Kidney (tissue), 14 donors: ENCODE data around the gene WWC2. TPM values are rescaled to one million over a fixed set of nuclear protein-coding genes. Genes with fewer than 3 reads are reported as not detected.

Source experiments
- DNase-seq, 5 donors: peaks; one replicate each; pipeline ENCODE4 v3.0.0-alpha.2; 2013 to 2020
- FAIRE-seq: peaks from 2 replicates; lab custom pipeline; 2012; peaks lifted over from hg19 to GRCh38; lab: Jason Lieb, UNC
- H3K27ac ChIP-seq, 2 donors: one replicate each; pipeline ENCODE4 v1.7.0; 2013; ENCODE audit warnings: low read depth in 2 of 2, low read length in 2 of 2, inconsistent platforms in 1 of 2
- H3K27me3 ChIP-seq: one replicate; pipeline ENCODE4 v1.7.1; 2013; ENCODE audit warnings: low read length, inconsistent platforms; ENCODE audit not compliant: control insufficient read depth, insufficient read depth
- H3K36me3 ChIP-seq, 3 donors: one replicate each; pipeline versions ENCODE4 v1.7.0 to v1.7.1; 2013; ENCODE audit warnings: low read length in 3 of 3, control low read depth in 1 of 3, inconsistent platforms in 1 of 3; ENCODE audit not compliant: insufficient read depth in 3 of 3, control insufficient read depth in 2 of 3
- H3K4me1 ChIP-seq, 3 donors: one replicate each; pipeline versions ENCODE4 v1.7.0 to v1.7.1; 2013; ENCODE audit warnings: low read length in 3 of 3, inconsistent platforms in 1 of 3, low read depth in 1 of 3; ENCODE audit not compliant: control insufficient read depth in 2 of 3, insufficient read depth in 2 of 3
- H3K4me3 ChIP-seq, 3 donors: one replicate each; pipeline versions ENCODE4 v1.7.0 to v1.8.1; 2013; ENCODE audit warnings: low read length in 3 of 3, control low read depth in 1 of 3, inconsistent platforms in 1 of 3
- H3K9ac ChIP-seq, 3 donors: one replicate each; pipeline versions ENCODE4 v1.7.0 to v1.7.1; 2013; ENCODE audit warnings: low read length in 3 of 3, control low read depth in 1 of 3, inconsistent platforms in 1 of 3
- H3K9me3 ChIP-seq, 3 donors: one replicate each; pipeline versions ENCODE4 v1.7.0 to v1.7.1; 2013; ENCODE audit warnings: low read length in 3 of 3, control low read depth in 1 of 3, inconsistent platforms in 1 of 3; ENCODE audit not compliant: control insufficient read depth in 2 of 3, insufficient read depth in 1 of 3
- intact Hi-C: fragments of 100-400 bp; cut with DNase I; formaldehyde crosslinking; loops from one replicate; pipeline ENCODE4 v1.11.1; 2022
- polyA plus RNA-seq: library from polyadenylated mRNA; stranded (reverse); fragments of 350-450 nt; fragmentation: Illumina TruSeq; extraction: RNeasy Lipid Tissue Mini Kit (QIAGEN cat#74804); gene quantifications from one replicate; pipeline ENCODE4 v1.2.3, GENCODE V29; 2014; ENCODE audit warnings: low read depth, low replicate concordance; ENCODE audit not compliant: insufficient read depth
- total RNA-seq: library from RNA; stranded (reverse); fragmentation: NEBNext Ultra II Directional; extraction: Animal tissue kit (Norgen Biotek cat#: 25700); gene quantifications from one replicate; pipeline ENCODE4 v1.2.1, GENCODE V29; 2021
- TF ChIP-seq, protein P1 (sequence below): IDR thresholded peaks from 3 replicates; pipeline ENCODE4 v1.5.1; 2012; ENCODE audit warnings: mild to moderate bottlenecking, moderate library complexity, borderline replicate concordance; ENCODE audit not compliant: insufficient read depth; ENCODE audit errors: extremely low read depth
- donor health status: control.
- donor health status: control.
- donor health status: control.
- donor health status: control.
- donor health status: control.
- donor health status: DM: yes; HTN: yes; CAD: no.
- donor health status: Normal renal cell carcinoma (clear cell type).

The WWC2 gene
- total and polyA plus RNA-seq, 2 donors from 2014 or later, result 10.1 to 59.6 TPM

DNA sequence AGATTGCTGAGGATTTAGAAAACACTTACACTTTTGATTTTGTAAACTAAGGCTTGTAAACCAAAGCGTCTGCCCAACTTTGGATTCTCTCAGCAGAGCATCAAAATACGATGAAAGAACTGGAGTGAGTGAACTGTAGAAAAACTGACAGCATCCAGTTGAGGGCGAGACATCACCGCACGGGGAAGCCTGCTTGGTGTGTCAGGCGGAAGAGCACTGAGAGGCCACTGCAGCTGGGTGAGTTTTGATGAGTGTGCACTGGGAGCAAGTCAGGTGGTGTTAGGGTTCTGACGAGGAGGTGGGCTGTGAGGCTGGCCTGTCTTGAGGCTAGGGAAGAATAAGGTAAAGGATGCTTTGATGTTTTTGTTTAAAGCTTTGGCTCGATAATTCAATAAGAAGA is 270.0 kb downstream of the WWC2 start:
- no peaks in the 10 kb centered on the region for H3K4me1 ChIP-seq
- no peak overlapping the region for H3K4me3 ChIP-seq
- H3K27ac ChIP-seq, result no peak overlapping the region
- no peak for DNase-seq
- FAIRE-seq, result no peak
- H3K27me3 ChIP-seq, result no peaks in the 10 kb centered on the region
- no peaks in the 10 kb centered on the region for H3K9me3 ChIP-seq
- no peaks in the 10 kb centered on the region for H3K36me3 ChIP-seq
- H3K9ac ChIP-seq, result no peak overlapping the region
- intact Hi-C loops, result no loop called here
- TF ChIP-seq, protein P1, sequence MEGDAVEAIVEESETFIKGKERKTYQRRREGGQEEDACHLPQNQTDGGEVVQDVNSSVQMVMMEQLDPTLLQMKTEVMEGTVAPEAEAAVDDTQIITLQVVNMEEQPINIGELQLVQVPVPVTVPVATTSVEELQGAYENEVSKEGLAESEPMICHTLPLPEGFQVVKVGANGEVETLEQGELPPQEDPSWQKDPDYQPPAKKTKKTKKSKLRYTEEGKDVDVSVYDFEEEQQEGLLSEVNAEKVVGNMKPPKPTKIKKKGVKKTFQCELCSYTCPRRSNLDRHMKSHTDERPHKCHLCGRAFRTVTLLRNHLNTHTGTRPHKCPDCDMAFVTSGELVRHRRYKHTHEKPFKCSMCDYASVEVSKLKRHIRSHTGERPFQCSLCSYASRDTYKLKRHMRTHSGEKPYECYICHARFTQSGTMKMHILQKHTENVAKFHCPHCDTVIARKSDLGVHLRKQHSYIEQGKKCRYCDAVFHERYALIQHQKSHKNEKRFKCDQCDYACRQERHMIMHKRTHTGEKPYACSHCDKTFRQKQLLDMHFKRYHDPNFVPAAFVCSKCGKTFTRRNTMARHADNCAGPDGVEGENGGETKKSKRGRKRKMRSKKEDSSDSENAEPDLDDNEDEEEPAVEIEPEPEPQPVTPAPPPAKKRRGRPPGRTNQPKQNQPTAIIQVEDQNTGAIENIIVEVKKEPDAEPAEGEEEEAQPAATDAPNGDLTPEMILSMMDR, result no peak

Other genes with a start within 250 kb of the WWC2 start
- 99.6 TPM for gene DCTD, start 181.9 kb upstream of the WWC2 start, total RNA-seq
- gene DCTD, start 181.9 kb upstream of the WWC2 start, polyA plus RNA-seq, result 54.9 TPM
- not detected for gene CLDN22, start 221.0 kb downstream of the WWC2 start, total RNA-seq
- 0.39 TPM for gene CLDN22, start 221.0 kb downstream of the WWC2 start, polyA plus RNA-seq
- not detected for gene CLDN24, start 223.2 kb downstream of the WWC2 start, total RNA-seq
- not detected for gene CLDN24, start 223.2 kb downstream of the WWC2 start, polyA plus RNA-seq